Stimulated activated CD4-positive, alpha-beta T cell treated with anti-CD3 and anti-CD28 coated beads, Interleukin-15, amount 100 ng/mL, for 1 hour (primary cell): ENCODE results near the gene NEU2.
A peak's percentile ranks its signal among the peaks of the same experiment; 100 is the strongest.
"Not testable (repeated sequence)": the region's sequence is repeated elsewhere in the genome, so short reads cannot be mapped to it uniquely, and the experiment has no call there.

Experiments used
- DNase-seq, 2 donors: peaks; one replicate each; pipeline ENCODE4 v3.0.0-alpha.2; 2020; ENCODE audit warnings: low read depth in 1 of 2, low spot score in 1 of 2

Gene NEU2

GRCh38 chr2:233056961-233057605 lies 24.6 kb downstream of the NEU2 start:
- no peak for DNase-seq

- no peak for DNase-seq
Observed at GRCh38 chr2:233058717-233059546, 26.5 kb downstream of the NEU2 start.

- DNase-seq = no peak
Observed at GRCh38 chr2:233059547-233059796, 27.0 kb downstream of the NEU2 start.

- DNase-seq = peak; percentile 37 to 51
Observed at GRCh38 chr2:233059797-233060500, 27.5 kb downstream of the NEU2 start, which contains the start of gene INPP5D. Gene INPP5D, plus strand, starts transcription at chr2:233060342. Its CDS starts 137 bp downstream, at chr2:233060479.

GRCh38 chr2:233060501-233060979 lies 28.1 kb downstream of the NEU2 start:
- no peak for DNase-seq

GRCh38 chr2:233060980-233061590 lies 28.6 kb downstream of the NEU2 start:
- no peak for DNase-seq

GRCh38 chr2:233061591-233062450 lies 29.3 kb downstream of the NEU2 start:
- no peak for DNase-seq

- no peak for DNase-seq
Observed at GRCh38 chr2:233062451-233062850, 30.0 kb downstream of the NEU2 start.

GRCh38 chr2:233062946-233063268 lies 30.4 kb downstream of the NEU2 start:
- DNase-seq = no peak

GRCh38 chr2:233063269-233063975 lies 30.9 kb downstream of the NEU2 start:
- no peak for DNase-seq

- no peak for DNase-seq
Observed at GRCh38 chr2:233063976-233064411, 31.5 kb downstream of the NEU2 start.

- DNase-seq = no peak
Observed at GRCh38 chr2:233064530-233065199, 32.2 kb downstream of the NEU2 start.

- not testable (repeated sequence) for DNase-seq
Observed at GRCh38 chr2:233065200-233065589, 32.7 kb downstream of the NEU2 start.

GRCh38 chr2:233065954-233066470 lies 33.5 kb downstream of the NEU2 start:
- no peak for DNase-seq

- DNase-seq = no peak
Observed at GRCh38 chr2:233068762-233069418, 36.4 kb downstream of the NEU2 start.

- no peak for DNase-seq
Observed at GRCh38 chr2:233072838-233073237, 40.4 kb downstream of the NEU2 start.

GRCh38 chr2:233074106-233074505 lies 41.6 kb downstream of the NEU2 start:
- DNase-seq = no peak

GRCh38 chr2:233075141-233075965 lies 42.9 kb downstream of the NEU2 start:
- DNase-seq = no peak
